GM19467 (cell line): ENCODE measurements around the gene DGKQ.
"Not testable (repeated sequence)": the region's sequence is repeated elsewhere in the genome, so short reads cannot be mapped to it uniquely, and the experiment has no call there.

Experiments used
- ATAC-seq: cut with Tn5 transposase; IDR thresholded peaks from one replicate; pipeline ENCODE4 v1.9.1; 2021; ENCODE audit warnings: mild to moderate bottlenecking, moderate library complexity; ENCODE audit not compliant: unreplicated experiment

The DGKQ gene

DNA sequence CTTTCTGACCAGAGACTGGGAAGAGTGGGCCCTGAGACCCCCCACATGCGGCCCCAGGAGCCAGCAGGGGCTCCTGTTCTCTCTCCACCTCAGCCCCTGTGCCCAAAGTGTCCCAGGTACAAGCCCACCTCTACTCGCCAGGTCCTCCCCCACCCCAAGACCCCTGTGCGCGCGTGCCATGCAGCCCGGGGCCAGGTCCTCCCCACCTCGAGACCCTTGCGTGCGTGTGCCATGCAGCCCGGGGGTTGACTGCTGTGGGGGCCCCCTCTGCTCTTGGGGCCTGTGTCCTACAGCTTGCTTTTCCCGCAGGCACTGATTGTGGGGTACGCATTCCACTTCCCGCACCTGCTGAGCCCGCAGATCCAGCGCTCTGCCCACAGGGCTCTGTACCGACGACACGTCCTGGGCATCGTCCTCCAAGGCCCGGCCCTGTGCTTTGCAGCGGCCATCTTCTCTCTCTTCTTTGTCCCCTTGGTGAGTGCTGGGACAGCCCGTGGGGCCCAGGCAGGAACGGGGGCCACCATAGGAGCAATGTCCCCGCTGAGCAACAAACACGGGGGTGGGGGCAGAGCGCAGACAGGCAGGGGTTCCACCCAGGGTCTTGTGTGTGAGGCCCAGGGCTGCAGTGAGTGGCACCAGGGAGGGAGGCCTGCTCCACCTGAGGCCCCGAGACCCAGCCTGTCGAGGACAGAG is 20.3 kb downstream of the DGKQ start:
- no peak for ATAC-seq

DNA sequence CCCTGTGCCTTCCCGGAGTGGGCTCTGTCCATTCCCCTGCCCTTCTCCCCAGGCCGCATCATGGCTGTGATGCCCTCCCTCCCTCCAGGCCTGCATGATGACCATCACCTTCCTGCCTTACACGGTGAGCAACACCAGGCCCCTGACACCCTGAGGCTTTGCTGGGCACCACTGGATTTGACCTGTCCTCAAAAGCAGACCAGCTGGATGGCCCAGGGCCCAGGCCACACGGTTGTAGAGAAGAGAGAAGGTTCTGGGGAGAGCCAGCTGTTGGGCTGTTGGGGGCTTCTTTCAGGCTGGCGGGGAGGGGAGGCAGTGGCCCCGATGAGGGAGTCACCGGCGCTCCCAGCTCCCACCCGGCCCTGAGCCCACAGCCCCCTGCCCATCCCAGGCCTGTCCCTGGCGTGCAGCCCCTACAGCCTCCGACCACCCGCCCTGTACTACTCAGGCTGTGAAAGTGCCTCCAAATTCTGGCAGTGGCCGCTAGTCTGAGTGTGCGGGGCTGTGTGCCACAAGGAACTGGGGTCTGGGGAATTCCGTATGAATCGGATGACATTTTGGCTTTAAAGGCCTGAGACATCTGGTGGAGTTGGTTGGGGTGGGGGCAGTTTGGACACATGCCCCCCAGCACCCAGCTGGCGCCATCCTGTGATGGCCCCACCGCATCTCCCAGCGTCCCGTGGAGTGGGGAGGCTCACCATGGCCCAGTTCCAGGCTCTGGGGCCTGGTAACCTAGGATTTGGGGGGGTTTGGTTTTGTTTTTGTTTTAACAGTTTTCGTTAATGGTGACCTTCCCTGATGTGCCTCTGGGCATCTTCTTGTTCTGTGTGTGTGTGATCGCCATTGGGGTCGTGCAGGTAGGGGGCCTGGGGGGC is 21.5 kb downstream of the DGKQ start:
- ATAC-seq = no peak

DNA sequence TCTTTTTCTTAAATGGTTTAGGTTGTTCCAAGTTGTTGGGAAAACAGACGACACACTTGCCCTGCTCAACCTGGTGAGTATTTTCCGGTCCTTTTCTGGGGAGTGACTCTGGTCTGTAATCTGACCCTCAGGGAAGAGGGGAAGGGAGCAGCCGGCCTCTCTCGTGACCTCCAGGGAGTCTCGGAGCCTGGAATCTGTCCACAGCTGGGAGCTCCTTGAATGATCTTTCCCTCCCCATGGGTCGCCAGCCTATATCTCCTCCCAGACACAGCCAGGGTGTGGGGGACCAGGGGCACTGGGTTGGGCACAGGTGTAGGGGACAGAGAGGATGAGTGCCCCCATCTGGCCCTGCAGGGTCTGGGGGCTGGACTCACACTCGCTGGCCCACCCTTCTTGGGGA is 22.2 kb downstream of the DGKQ start:
- ATAC-seq = no peak

DNA sequence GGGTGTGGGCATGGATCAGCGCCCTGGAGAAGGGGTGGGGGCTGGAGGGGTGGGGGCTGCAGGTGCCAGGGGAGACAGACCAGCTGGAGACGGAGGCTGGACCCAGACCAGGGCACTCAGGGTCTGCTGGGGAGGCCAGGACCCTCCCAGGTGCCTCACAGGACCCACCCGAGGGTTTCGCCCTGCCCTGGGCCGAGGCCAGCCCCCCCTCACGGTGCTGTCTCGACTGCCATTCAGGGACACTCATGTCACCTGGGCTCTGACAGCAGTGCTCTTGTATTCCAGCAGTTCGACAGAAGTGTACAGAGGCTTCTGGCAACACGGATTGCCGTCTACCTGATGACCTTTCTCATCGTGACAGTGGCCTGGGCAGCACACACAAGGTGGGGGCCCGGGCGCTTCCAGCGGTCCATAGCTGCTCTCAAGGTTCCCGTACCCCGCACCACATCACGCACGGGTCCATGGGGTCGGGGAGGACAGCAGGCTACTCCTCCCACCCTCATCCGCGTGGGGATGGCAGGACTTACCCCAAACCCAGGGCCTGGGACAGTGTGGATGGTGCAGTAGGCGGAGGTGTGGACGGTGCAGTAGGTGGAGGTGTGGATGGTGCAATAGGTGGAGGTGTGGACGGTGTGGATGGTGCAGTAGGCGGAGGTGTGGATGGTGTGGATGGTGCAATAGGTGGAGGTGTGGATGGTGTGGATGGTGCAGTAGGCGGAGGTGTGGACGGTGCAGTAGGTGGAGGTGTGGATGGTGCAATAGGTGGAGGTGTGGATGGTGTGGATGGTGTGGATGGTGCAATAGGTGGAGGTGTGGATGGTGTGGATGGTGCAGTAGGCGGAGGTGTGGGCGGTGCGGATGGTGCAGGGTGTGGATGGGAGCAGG is 23.0 kb downstream of the DGKQ start:
- ATAC-seq = no peak

DNA sequence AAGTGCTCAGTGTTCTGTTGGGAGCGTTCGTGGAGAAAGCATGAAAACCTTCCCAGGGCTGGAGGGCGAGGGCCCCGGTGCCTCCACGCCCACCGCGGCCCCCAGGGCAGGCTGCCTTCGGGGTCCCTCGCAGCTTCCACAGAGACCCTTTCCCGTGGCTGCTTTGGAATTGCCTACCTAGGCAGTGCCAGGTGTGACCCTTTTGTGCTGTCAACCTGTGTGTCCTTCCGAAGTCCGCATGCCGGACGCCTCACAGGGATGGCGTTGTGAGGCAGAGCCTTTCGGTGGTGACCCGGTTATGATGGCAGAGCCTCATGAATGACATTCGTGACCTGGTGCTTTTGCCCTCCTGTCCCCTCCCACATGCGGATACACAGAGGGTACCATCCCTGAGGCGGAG is 23.7 kb downstream of the DGKQ start:
- no peak for ATAC-seq

DNA sequence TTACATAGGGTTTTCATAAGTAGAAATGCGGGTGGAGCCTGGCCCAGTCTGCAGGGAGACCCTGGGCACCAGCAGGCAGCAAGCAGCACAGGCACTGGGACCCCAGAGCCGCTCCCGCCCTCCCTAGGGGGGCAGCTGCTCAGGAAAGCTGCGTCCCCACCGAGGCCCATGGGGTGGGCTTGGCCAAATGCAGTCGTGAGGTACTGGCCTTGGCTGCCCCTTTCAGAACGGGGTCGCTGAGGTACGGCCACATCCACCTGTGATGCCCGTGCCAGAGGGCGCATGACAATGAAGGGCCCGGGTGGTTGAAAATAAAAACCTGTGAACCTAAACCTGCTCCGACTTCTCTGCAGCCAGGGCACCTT is 24.5 kb downstream of the DGKQ start:
- no peak for ATAC-seq

DNA sequence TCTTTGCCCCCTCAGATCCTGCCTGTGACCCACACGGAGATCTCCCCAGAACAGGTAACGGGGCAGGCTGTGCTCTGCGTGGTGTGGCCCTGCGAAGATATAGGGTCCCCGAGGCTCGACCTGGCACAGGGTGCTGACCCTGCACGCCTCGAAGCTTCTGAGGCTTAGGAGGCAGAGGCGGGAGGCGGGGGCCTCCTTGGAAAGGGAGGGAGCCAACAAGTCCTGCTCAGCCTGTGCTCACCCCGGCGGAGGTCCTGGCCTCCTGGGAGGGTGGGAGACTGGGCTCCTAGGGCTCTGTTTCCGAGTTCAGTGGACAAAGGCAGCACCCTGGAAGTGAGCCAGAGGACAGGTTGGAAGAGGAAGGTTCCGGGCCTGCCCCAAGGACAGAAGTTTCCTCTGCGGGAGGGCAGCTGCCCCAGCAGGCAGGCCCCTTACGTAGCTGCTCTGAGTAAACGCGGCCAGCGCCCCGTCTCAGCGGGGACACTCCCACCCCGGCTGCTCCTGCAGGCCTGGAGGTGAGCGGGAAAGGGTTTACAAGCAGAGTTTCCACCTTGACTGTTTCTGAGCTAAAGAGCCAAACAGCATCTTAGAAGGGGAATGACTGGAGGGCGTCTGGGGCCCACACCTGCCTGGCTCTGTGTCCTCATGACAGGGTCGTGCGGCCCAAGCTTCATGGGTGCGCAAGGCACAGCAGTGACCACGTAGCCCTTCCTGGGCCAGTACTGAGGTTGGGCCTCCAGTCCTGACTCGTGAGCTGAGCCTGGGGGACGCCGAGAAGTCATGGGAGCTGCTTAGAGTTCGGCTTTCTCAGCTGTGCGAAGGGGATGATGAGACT is 25.1 kb downstream of the DGKQ start:
- no peak for ATAC-seq

DNA sequence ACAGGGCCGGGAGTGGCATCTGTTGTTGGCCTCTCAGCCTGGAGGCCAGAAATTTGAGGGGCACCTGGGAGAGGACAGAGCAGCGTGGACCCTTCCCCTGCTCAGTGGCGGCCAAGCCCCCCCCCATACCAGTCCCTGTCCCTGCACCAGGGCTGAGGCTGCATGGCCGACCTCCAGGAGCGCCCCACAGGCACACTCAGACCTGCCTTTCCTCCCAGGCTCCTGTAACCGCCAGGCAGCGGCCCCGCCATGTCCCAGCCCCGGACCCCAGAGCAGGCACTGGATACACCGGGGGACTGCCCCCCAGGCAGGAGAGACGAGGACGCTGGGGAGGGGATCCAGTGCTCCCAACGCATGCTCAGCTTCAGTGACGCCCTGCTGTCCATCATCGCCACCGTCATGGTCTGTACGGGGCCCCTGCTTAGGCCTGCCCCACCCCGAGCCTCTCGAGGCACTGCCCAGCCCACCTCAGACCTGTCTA is 25.8 kb downstream of the DGKQ start:
- no peak for ATAC-seq

DNA sequence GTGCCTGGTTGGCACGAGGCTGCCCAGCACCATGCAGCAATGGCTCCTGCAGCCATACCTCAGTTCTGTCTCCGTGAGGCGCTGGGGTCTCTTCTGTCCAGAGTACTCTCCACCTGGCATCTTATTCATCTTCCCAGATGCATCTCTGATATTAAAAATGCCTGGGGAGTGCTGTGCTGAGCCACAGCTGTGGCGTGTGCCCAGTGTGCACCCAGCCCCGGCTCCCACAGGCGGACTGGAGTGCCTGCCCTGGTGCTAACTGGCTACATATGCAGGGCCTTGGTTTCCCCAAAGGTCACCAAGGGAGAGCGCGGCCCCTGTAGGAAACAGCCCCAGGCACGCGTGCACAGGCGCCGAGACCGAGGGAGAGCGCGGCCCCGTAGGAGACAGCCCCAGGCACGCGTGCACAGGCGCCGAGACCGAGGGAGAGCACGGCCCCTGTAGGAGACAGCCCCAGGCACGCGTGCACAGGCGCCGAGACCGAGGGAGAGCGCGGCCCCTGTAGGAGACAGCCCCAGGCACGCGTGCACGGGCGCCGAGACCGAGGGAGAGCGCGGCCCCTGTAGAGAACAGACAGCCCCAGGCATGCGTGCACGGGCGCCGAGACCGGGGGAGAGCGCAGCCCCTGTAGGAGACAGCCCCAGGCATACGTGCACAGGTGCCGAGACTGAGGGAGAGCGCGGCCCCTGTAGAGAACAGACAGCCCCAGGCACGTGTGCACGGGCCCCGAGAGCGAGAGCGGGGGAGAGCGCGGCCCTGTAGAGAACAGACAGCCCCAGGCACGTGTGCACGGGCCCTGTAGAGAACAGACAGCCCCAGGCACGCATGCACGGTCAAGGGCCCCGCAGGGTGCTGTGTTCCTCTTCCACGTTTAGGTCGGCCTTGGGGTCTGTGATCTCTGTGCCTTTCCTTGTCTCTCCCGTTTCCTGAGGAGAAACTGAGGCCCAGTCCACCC is 26.6 kb downstream of the DGKQ start:
- no peak for ATAC-seq

DNA sequence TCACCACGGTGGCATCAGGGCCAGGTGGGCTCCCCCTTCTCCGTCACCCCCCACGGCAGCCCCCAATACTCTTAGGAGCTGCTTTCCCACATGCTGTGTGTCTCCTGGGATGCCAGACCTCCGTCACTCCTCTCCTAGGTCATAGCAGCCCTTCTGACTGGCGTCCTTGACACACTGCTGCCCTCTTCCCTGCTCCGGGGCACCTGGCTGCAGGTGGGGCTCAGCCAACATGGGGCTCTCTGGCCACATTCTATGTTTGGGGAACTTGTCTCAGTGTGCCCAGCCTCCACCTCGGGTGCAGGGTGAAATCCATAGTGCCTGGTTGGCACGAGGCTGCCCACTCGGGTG is 27.3 kb downstream of the DGKQ start:
- no peak for ATAC-seq

DNA sequence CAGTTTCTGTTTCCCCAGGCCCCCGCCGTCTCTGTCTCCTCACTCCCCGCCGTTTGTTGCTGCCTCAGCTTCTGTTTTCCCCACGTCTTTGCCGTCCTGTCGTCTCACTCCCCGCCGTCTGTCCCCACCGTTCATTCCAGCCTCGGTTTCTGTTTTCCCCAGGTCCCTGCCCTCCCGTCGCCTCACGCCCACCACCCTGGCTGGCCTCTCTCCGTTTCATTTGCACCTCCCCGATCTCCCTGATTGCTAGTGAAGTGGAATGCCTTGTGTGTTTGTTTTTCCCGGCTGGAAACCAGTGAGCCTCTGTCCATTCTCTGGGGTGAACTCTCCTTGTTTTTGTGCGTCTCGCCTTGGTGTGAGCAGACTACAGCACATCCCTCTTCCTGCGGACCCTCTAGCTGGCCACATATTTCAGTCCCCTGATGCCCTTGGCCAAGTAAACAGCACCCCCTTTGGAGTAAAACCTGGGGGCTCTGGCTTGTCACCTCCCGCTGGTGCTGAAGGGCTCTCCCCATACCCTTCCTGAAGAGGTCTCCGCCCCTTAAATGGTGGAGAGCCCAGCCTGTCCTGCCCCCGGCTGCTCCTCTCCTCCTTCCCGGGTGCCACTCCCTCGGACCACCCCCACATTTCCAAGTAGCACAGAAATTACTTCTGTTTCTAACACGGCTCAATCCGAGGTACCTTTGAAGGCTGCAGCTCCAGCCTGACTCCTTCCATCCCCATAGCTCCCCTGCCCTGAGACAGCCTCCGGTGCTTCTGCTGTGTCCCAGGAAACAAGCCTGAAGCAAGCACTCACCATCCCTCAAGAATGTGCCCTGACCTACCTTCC is 27.9 kb downstream of the DGKQ start:
- no peak for ATAC-seq

DNA sequence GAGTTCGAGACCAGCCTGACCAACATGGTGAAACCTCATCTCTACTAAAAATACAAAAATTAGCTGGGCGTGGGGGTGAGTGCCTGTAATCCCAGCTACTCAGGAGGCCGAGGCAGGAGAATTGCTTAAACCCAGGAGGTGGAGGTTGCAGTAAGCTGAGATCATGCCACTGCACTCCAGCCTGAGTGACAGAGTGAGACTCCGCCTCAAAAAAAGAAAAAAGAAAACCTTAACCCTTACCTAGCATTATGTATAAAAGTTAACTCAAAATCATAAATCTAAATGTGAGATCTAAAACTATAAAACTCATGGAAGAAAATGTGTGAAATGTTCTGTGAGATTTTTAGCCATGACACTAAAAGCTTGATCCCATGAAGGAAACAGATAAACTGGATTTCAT is 33.9 kb downstream of the DGKQ start:
- not testable (repeated sequence) for ATAC-seq

DNA sequence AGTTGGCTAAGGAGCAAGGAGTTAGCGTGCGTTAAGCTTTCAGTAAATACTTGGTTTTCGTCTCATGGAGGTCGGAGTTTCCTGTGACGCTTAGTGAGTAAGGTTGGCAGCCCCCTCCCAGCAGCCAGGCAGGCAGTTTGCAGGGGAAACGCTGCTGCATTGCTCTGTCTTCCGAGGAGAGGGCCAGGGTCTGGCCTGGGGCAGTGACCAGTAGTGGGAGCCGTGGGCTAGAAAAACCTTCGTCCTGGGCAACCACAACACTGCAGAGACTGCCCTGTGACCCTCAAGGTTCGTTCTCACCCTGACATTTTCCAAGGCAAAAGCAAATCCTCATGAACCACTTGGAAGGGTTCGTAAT is 40.7 kb downstream of the DGKQ start:
- peak; percentile 2 for ATAC-seq

DNA sequence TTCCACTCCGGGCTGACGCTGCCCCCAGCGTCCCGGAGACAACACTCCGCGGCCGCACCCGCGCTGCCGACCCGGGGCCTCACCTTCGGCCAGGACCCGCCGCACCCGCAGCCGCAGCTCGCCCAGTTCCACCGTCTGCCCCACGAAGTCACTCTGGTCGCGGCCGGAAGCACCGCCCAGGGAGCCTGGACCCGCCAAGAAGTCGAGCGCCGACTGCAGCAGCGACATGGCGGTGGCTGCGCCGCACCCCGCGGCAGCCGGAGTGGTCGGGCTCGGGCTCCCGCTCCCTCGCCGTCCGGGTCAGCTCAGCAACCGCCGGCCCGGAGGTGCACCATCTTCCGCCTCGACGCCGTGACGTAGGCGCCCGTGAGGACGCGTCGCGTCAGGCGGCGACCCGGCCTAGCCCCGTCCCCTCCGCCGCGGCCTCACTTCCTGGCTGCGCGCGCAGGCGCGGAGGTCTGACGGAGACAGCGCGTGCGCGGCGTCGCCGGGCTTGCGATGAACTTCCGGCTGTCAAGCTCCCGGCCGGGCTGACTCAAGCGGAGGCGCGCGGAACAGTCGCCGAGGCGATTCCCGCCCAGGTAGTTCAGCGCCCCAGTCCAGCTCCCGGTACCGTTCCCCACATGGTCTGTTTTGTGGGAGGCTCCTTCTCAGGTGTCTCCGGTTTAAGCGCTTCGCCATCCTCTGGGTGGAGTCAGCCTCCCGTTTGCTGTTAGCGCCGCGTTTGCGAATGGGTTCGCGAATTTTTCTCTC is 41.2 kb downstream of the DGKQ start, which contains the start of the genes GAK and TMEM175:
Gene GAK (minus strand): TSS at position 357 of the 753 bp plus-strand sequence. CDS start 129 bp downstream, at position 228.
Gene TMEM175 (plus strand): TSS at position 501 of the 753 bp plus-strand sequence. CDS start 15,280 bp downstream, outside the sequence.
- peak; percentile 90 for ATAC-seq

DNA sequence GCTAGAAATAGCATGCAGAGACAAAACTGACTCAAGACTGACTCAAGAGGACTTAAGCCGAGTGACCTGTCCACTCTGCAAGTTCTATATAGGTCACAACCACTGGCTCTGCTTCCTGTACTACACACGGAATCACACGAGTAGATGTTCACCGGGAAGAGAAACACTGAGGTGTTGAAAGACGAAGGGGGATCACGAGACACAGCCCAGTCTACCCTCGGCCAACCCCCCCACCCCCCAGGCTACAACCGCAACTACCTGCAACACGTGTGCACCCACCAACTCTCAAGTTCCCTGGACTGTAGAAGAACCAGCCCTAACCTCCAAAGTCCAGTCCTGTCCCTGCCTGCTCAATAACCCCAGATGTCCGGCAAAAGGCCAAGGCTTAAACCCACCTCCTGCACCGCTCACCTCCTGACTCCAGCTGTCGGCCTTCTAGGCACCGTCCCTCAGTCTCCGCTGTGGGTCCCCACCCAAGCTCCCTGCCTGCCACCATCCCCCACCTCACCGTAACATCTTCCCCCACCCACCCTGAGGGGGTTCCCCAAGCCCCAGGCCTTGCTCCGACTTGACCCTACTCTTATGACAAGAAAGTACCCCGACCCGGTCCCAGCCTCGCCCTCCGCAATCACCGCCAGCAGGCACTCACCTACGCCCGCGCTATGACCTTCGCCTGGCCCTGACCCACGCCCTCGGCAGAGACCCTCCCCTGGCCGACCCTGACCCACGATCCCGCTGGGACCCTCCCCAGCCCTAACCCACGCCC is 42.0 kb downstream of the DGKQ start:
- ATAC-seq = no peak

DNA sequence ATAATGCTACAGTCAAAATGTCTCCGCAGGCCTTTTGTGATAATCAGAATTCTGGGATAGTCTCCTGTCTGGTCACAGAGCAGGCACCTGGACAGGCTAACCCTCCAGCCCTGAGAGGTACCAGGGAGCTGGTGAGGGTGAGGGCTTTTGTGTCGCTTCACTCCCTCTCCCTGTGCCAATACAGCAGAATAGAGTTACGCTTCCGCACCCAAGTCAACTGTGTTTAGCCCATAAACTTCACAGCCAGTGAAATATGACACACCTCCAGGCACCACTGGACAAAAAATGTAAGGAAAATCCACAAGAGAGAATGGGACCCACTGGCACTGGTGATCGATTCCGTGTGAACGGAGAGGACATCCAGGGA is 42.6 kb downstream of the DGKQ start:
- no peak for ATAC-seq

DNA sequence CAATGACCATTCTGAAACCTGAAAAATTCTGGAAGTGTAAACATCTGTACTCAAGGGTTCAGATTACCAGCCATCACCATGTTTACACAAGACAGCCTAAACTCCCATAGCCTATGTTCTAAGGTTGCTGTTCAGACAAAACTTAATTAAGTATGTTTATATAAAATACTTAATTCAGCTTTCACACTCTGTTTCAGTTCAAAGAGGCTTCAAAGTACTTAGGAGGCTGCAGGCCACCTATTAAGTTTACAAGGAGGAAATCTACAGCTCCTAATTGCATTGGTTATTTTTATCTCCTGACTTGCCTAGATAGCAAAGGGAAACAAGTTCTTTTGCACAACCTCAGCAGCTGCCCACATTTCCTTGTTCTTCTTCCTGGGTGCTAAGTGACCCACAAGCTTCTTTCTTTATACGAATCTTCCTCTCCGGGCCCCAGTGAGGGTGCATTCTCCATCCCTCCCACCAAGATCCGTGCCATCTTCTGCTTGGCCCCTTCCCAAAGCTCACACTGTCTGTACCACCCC is 43.3 kb downstream of the DGKQ start:
- ATAC-seq = no peak
